BLaER1 treated with 17β-estradiol and CSF1 and Interleukin-3, amounts not matched to agents 10 nM and 100 nM (cell line): ENCODE data around the gene RMRP.

Source experiments
- H3K27ac ChIP-seq, 11 experiments: shearing (Covaris generic); formaldehyde crosslinking; 2 replicates each; pipeline ENCODE4 v1.8.1; 2022
- H3K27me3 ChIP-seq, 11 experiments: shearing (Covaris generic); formaldehyde crosslinking; 2 replicates each; pipeline ENCODE4 v1.8.1; 2022
- H3K36me3 ChIP-seq, 11 experiments: shearing (Covaris generic); formaldehyde crosslinking; 2 replicates each; pipeline ENCODE4 v1.8.1; 2022
- H3K4me1 ChIP-seq, 10 experiments: shearing (Covaris generic); formaldehyde crosslinking; 2 replicates each; pipeline ENCODE4 v1.8.1; 2022
- H3K4me2 ChIP-seq, 11 experiments: shearing (Covaris generic); formaldehyde crosslinking; 2 replicates each; pipeline ENCODE4 v1.8.1; 2022
- H3K4me3 ChIP-seq, 10 experiments: shearing (Covaris generic); formaldehyde crosslinking; 2 replicates each; pipeline ENCODE4 v1.8.1; 2022
- H3K9ac ChIP-seq, 11 experiments: shearing (Covaris generic); formaldehyde crosslinking; 2 replicates each; pipeline ENCODE4 v1.8.1; 2022
- H3K9me3 ChIP-seq, 11 experiments: shearing (Covaris generic); formaldehyde crosslinking; replicated peaks in 1 of 11; 2 replicates each; pipeline ENCODE4 v1.8.1; 2022
- H4K20me1 ChIP-seq, 11 experiments: shearing (Covaris generic); formaldehyde crosslinking; 2 replicates each; pipeline ENCODE4 v1.8.1; 2022
- Cebpa-rat ChIP-seq, 11 experiments: shearing (Covaris generic); IDR thresholded peaks; 2 replicates each; pipeline ENCODE4 v1.8.1; 2022

RMRP gene

DNA sequence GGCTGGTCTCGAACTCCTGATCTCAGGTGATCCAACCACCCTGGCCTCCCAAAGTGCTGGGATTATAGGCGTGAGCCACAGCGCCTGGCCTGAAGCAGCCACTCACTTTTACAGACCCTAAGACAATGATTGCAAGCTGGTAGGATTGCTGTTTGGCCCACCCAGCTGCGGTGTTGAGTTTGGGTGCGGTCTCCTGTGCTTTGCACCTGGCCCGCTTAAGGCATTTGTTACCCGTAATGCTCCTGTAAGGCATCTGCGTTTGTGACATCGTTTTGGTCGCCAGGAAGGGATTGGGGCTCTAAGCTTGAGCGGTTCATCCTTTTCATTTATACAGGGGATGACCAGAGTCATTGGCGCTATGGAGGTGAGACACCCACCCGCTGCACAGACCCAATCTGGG, 17.4 kb upstream of the RMRP start:
- Histone ChIP-seq H3K4me1 (peaks cover 0 to 12% (median 7%) of the 10 kb centered on the region in 10 experiments; a peak in 12 of 20 replicates), H3K4me3 (peak overlapping the region in 4 of 10 experiments; percentile 32 to 63 (median 49); a peak in 5 of 20 replicates), H3K27me3 (peaks cover 25 to 38% (median 35%) of the 10 kb centered on the region in 11 experiments), H3K27ac (no peak overlapping the region), H3K9me3 (no peaks in the 10 kb centered on the region), H3K4me2 (peak overlapping the region; percentile 62 to 76 (median 68); a peak in 17 of 22 replicates), H4K20me1 (peaks cover 0 to 3% (median 0%) of the 10 kb centered on the region in 11 experiments; a peak in 1 of 22 replicates), H3K9ac (peak overlapping the region in 1 of 11 experiments; percentile 31; a peak in 1 of 22 replicates), H3K36me3 (no peaks in the 10 kb centered on the region)
- no peak for TF ChIP-seq Cebpa-rat (IDR thresholded peaks at IDR 0.05)

DNA sequence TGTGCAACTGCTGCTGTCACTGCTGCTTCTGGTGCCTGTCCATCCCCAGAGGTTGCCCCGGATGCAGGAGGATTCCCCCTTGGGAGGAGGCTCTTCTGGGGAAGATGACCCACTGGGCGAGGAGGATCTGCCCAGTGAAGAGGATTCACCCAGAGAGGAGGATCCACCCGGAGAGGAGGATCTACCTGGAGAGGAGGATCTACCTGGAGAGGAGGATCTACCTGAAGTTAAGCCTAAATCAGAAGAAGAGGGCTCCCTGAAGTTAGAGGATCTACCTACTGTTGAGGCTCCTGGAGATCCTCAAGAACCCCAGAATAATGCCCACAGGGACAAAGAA, 16.2 kb upstream of the RMRP start:
- Histone ChIP-seq H3K9me3 (no peaks in the 10 kb centered on the region), H3K27me3 (peaks cover 25 to 38% (median 35%) of the 10 kb centered on the region in 11 experiments), H3K4me2 (no peak overlapping the region), H3K4me3 (no peak overlapping the region), H3K4me1 (peaks cover 0 to 9% (median 7%) of the 10 kb centered on the region in 10 experiments; a peak in 10 of 20 replicates), H3K9ac (no peak overlapping the region), H3K27ac (no peak overlapping the region), H3K36me3 (no peaks in the 10 kb centered on the region), H4K20me1 (no peaks in the 10 kb centered on the region)
- no peak for TF ChIP-seq Cebpa-rat (IDR thresholded peaks at IDR 0.05)

GRCh38 chr9:35673132-35674024, 15.6 kb upstream of the RMRP start, which contains the start of gene CA9:
CA9 (plus strand) TSS chr9:35673928; CDS start chr9:35673960, 32 bp downstream.
- Histone ChIP-seq H3K27me3 (peaks cover 25 to 38% (median 35%) of the 10 kb centered on the region in 11 experiments), H4K20me1 (no peaks in the 10 kb centered on the region), H3K4me3 (no peak within 1 kb of the TSS), H3K36me3 (no peaks in the 10 kb centered on the region), H3K4me2 (no peak within 1 kb of the TSS), H3K9ac (no peak within 1 kb of the TSS), H3K27ac (no peak within 1 kb of the TSS), H3K9me3 (peaks cover 0 to 1% (median 0%) of the 10 kb centered on the region in 11 experiments; a peak in 1 of 22 replicates), H3K4me1 (peaks cover 0 to 9% (median 7%) of the 10 kb centered on the region in 10 experiments; a peak in 10 of 20 replicates)
- no peak for TF ChIP-seq Cebpa-rat (IDR thresholded peaks at IDR 0.05)

- Histone ChIP-seq H3K4me2 (no peak overlapping the region), H4K20me1 (no peaks in the 10 kb centered on the region), H3K36me3 (no peaks in the 10 kb centered on the region), H3K27me3 (peaks cover 4 to 14% (median 11%) of the 10 kb centered on the region in 11 experiments; a peak in 18 of 22 replicates), H3K27ac (no peak overlapping the region), H3K4me1 (peaks cover 12 to 31% (median 26%) of the 10 kb centered on the region in 10 experiments), H3K9ac (no peak overlapping the region), H3K4me3 (no peak overlapping the region), H3K9me3 (peaks cover 0 to 4% (median 0%) of the 10 kb centered on the region in 11 experiments; a peak in 3 of 22 replicates)
- TF ChIP-seq Cebpa-rat (IDR thresholded peaks at IDR 0.05): no peak
Observed at GRCh38 chr9:35669331-35670145, 11.7 kb upstream of the RMRP start.

GRCh38 chr9:35667939-35668338, 10.1 kb upstream of the RMRP start:
- H3K27ac ChIP-seq: no peak overlapping the region
- H3K4me3 ChIP-seq: no peak overlapping the region
- H3K4me2 ChIP-seq: no peak overlapping the region
- H3K4me1 ChIP-seq: peaks cover 28 to 47% (median 42%) of the 10 kb centered on the region in 10 experiments
- no peak overlapping the region for H3K9ac ChIP-seq
- no peaks in the 10 kb centered on the region for H3K36me3 ChIP-seq
- peaks cover 0 to 4% (median 0%) of the 10 kb centered on the region in 11 experiments; a peak in 3 of 22 replicates for H3K9me3 ChIP-seq
- no peaks in the 10 kb centered on the region for H4K20me1 ChIP-seq
- TF ChIP-seq Cebpa-rat (IDR thresholded peaks at IDR 0.05): no peak
- no peaks in the 10 kb centered on the region for H3K27me3 ChIP-seq

- Histone ChIP-seq H3K4me3 (no peak overlapping the region), H3K4me1 (peaks cover 42 to 61% (median 56%) of the 10 kb centered on the region in 10 experiments)
- TF ChIP-seq Cebpa-rat (IDR thresholded peaks at IDR 0.05): no peak
Observed at GRCh38 chr9:35666549-35666948, 8.7 kb upstream of the RMRP start.

DNA sequence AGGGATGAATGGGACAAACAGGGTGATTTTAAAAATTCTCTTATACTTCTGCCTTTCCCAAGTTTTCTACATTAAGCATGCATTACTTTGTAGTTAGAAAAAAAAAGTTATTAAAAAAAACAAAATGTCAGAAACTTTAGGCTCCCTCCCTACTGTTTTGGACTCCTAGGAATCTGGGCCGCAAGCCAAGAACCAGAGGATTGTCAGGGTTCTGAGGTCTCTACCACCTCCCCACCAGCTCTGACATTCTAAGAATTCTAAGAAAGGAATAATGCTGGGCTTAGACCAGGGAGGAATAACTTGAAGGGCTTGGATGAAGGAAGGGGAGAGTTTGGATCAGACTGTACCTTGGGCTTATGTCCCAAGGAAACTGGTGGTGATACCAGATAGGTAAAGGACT, 8.2 kb upstream of the RMRP start:
- H3K4me2 ChIP-seq: peak overlapping the region; percentile 86 to 98 (median 95); a peak in 20 of 22 replicates
- peaks cover 47 to 66% (median 61%) of the 10 kb centered on the region in 10 experiments for H3K4me1 ChIP-seq

More at GRCh38 chr9:35666549-35666948, 8.7 kb upstream of the RMRP start:
- no peak overlapping the region for H3K27ac ChIP-seq
- no peak overlapping the region for H3K9ac ChIP-seq
- H3K9me3 ChIP-seq: peaks cover 0 to 4% (median 0%) of the 10 kb centered on the region in 11 experiments; a peak in 3 of 22 replicates
- H4K20me1 ChIP-seq: no peaks in the 10 kb centered on the region
- no peaks in the 10 kb centered on the region for H3K27me3 ChIP-seq
- H3K36me3 ChIP-seq: peaks cover 0 to 1% (median 0%) of the 10 kb centered on the region in 11 experiments; a peak in 2 of 22 replicates
- peak overlapping the region; percentile 11 to 97 (median 92); a peak in 19 of 22 replicates for H3K4me2 ChIP-seq

DNA sequence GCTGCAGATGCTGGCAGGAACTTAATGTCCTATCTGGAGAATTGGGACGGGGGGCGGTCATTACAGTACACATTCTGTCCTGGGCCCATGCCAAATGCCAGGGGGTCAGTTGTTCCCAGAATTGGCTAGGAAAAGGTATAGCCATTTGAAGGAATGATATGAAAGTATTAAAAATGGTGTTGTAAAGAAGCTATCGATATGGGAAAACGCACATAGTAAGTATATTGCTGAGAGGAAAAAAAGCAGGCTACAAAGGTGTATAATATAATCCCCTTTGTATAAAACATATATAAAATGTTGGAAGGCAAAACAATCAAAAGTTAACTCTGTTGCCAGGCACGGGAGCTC, 7.6 kb upstream of the RMRP start:
- Histone ChIP-seq H3K27ac (peak overlapping the region in 9 of 11 experiments; percentile 56 to 83 (median 74); a peak in 17 of 22 replicates), H3K4me2 (peak overlapping the region; percentile 86 to 98 (median 95)), H3K36me3 (peaks cover 5 to 12% (median 6%) of the 10 kb centered on the region in 11 experiments; a peak in 16 of 22 replicates), H3K4me1 (peaks cover 53 to 72% (median 67%) of the 10 kb centered on the region in 10 experiments), H3K27me3 (no peaks in the 10 kb centered on the region), H3K9ac (peak overlapping the region; percentile 60 to 79 (median 72); a peak in 21 of 22 replicates), H3K4me3 (peak overlapping the region; percentile 59 to 75 (median 64)), H3K9me3 (peaks cover 0 to 4% (median 0%) of the 10 kb centered on the region in 11 experiments; a peak in 3 of 22 replicates), H4K20me1 (peaks cover 0 to 6% (median 0%) of the 10 kb centered on the region in 11 experiments; a peak in 2 of 22 replicates)
- TF ChIP-seq Cebpa-rat (IDR thresholded peaks at IDR 0.05): no peak

More for the DNA sequence above, 8.2 kb upstream of the RMRP start:
- no peak overlapping the region for H3K27ac ChIP-seq
- H3K27me3 ChIP-seq: no peaks in the 10 kb centered on the region
- H3K36me3 ChIP-seq: peaks cover 0 to 6% (median under 1%) of the 10 kb centered on the region in 11 experiments; a peak in 8 of 22 replicates
- no peaks in the 10 kb centered on the region for H4K20me1 ChIP-seq
- H3K9ac ChIP-seq: peak overlapping the region in 2 of 11 experiments; percentile 67 to 79; a peak in 2 of 22 replicates
- H3K9me3 ChIP-seq: peaks cover 0 to 4% (median 0%) of the 10 kb centered on the region in 11 experiments; a peak in 3 of 22 replicates
- H3K4me3 ChIP-seq: peak overlapping the region in 4 of 10 experiments; percentile 61 to 66 (median 63); a peak in 4 of 20 replicates
- TF ChIP-seq Cebpa-rat (IDR thresholded peaks at IDR 0.05): no peak
